ENCODE results near the gene CNTNAP5. TPM values are rescaled to one million over a fixed set of nuclear protein-coding genes. Genes with fewer than 3 reads are reported as not detected.
"Not testable (repeated sequence)": the region's sequence is repeated elsewhere in the genome, so short reads cannot be mapped to it uniquely, and the experiment has no call there.

Gene CNTNAP5
- total and polyA plus RNA-seq, 7 donors, result not detected

DNA sequence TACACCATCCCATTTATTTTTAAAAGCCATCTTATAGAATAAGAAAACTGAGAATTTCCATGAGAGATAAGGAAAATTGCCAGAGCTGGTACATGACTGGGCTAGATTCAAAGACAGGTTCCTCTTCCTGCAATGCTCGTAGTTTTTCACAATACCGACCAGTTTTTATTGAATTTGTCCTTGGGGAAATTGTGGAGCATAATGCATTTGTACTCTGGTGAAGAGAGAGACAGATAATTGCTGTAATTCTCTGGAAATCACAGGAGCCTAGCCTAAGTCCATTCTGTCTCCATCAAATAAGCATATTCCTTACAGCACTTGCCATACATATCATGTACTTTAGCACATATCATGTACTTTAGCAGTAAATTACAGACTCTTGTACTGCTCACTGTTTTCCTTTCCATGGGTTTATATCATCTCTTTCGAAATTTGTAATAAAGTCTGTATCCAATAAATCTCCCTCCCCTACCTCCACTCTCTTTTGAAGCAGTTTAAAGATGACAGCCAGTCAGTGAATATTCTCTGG lies 355.2 kb downstream of the CNTNAP5 start:
- H3K9me3 ChIP-seq, result no peaks in the 10 kb centered on the region
- TF ChIP-seq, protein P1, sequence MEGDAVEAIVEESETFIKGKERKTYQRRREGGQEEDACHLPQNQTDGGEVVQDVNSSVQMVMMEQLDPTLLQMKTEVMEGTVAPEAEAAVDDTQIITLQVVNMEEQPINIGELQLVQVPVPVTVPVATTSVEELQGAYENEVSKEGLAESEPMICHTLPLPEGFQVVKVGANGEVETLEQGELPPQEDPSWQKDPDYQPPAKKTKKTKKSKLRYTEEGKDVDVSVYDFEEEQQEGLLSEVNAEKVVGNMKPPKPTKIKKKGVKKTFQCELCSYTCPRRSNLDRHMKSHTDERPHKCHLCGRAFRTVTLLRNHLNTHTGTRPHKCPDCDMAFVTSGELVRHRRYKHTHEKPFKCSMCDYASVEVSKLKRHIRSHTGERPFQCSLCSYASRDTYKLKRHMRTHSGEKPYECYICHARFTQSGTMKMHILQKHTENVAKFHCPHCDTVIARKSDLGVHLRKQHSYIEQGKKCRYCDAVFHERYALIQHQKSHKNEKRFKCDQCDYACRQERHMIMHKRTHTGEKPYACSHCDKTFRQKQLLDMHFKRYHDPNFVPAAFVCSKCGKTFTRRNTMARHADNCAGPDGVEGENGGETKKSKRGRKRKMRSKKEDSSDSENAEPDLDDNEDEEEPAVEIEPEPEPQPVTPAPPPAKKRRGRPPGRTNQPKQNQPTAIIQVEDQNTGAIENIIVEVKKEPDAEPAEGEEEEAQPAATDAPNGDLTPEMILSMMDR (IDR thresholded peaks at IDR 0.05), result no peak
- H3K27me3 ChIP-seq (ENCODE audit: insufficient read depth in 3 of 3, low read length in 2 of 3), result no peaks in the 10 kb centered on the region
- no peak for DNase-seq
- no peak for ATAC-seq
- no peaks in the 10 kb centered on the region for H3K4me1 ChIP-seq
- no peak overlapping the region for H3K4me3 ChIP-seq
- no peaks in the 10 kb centered on the region for H3K36me3 ChIP-seq (ENCODE audit: insufficient read depth in 1 of 2, low read depth in 1 of 2)
- no peak overlapping the region for H3K27ac ChIP-seq
- 56 to 72% (median 63%) methylated on average over 3 of the region's 3 CpGs for WGBS, 3 donors
- intact Hi-C loops (cut with DNase I), result no loop called here

DNA sequence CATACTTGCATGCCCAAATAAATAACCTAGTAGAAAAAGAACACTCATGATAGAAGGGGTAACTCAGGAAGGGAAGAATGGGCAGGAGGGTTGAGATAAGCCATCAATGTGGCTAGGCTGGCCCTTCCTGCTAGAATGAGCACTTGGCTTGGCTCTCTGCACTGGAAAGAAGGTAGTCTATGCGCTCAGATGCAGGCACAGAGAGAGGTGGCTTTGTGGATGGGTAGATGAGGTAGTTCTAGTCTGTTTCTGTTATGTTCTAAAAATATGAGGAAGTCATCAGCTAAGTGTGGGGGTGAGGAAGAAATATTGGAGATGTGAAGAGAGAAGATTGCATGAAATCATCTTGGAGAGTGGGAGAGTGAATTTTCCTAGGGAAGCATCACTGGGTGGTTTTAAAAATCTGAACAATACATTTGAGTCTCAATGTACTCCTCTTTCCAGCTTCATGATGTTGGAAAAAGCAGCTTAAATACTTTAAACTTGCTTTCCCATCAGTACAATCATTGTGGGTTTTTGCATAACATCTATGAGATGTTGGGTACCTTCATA lies 357.1 kb downstream of the CNTNAP5 start:
- no peak overlapping the region for H3K27ac ChIP-seq
- DNase-seq, result no peak
- TF ChIP-seq, protein P1 (IDR thresholded peaks at IDR 0.05), result no peak
- ATAC-seq, result no peak
- no peaks in the 10 kb centered on the region for H3K9me3 ChIP-seq
- no peaks in the 10 kb centered on the region for H3K27me3 ChIP-seq (ENCODE audit: insufficient read depth in 3 of 3, low read length in 2 of 3)
- H3K4me3 ChIP-seq, result no peak overlapping the region
- intact Hi-C loops (cut with DNase I), result no loop called here
- H3K36me3 ChIP-seq (ENCODE audit: insufficient read depth in 1 of 2, low read depth in 1 of 2), result no peaks in the 10 kb centered on the region
- 73 to 90% (median 89%) methylated on average over 1 of the region's 1 CpG for WGBS, 3 donors
- no peaks in the 10 kb centered on the region for H3K4me1 ChIP-seq

DNA sequence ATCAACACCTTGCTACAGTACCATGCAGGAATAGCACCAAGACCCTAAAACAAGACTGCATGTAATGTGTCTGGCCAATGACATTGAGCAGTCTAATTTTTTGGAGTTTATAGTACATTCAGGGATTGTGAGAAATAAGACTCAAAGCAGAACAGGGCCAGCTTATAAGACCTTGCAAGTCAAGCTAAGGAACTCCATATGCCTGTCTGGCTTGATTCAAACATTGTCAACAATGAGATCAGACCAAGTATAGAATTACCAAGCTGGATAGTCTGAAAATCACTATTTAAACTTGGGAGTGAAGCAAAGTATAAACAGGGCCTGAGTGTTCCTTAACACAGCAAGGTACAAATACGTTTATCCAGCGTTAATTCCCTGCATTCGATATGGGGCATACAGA lies 370.9 kb downstream of the CNTNAP5 start:
- no peak for ATAC-seq

DNA sequence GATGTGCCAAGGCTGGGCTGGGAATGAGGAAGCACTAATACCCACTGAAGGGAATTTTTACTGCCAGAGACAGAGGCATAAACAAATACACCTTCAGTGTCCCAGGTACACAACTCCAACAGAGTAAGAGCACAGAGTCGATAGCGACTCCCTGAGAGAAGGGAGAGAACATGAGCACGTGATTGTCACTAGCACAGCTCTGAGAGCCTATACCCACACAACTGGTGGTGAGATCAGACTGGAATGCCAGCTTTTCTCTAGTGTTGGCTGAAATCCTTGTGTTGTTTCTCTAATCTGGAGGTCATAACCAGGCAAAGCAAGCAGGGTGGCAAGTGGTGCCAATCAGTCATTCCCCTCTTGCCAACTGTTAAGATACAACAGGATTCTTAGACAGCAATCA lies 377.2 kb downstream of the CNTNAP5 start:
- intact Hi-C loops (cut with DNase I), result no loop called here
- TF ChIP-seq, protein P1 (IDR thresholded peaks at IDR 0.05), result no peak
- Histone ChIP-seq H3K36me3 (ENCODE audit: insufficient read depth in 1 of 2, low read depth in 1 of 2) (no peaks in the 10 kb centered on the region), H3K4me3 (no peak overlapping the region), H3K4me1 (no peaks in the 10 kb centered on the region), H3K9me3 (no peaks in the 10 kb centered on the region), H3K27me3 (ENCODE audit: insufficient read depth in 3 of 3, low read length in 2 of 3) (no peaks in the 10 kb centered on the region), H3K27ac (no peak overlapping the region)
- no peak for DNase-seq
- ATAC-seq, result no peak
- WGBS, 3 donors, result 80 to 86% (median 85%) methylated on average over 3 of the region's 3 CpGs

More for the DNA sequence above, 370.9 kb downstream of the CNTNAP5 start:
- intact Hi-C loops (cut with DNase I), result no loop called here
- Histone ChIP-seq H3K27ac (no peak overlapping the region), H3K9me3 (no peaks in the 10 kb centered on the region), H3K4me1 (no peaks in the 10 kb centered on the region), H3K27me3 (ENCODE audit: insufficient read depth in 3 of 3, low read length in 2 of 3) (no peaks in the 10 kb centered on the region), H3K36me3 (ENCODE audit: insufficient read depth in 1 of 2, low read depth in 1 of 2) (no peaks in the 10 kb centered on the region), H3K4me3 (no peak overlapping the region)
- TF ChIP-seq, protein P1 (IDR thresholded peaks at IDR 0.05), result no peak
- DNase-seq, result no peak
- WGBS, 3 donors, result 23 to 36% (median 33%) methylated on average over 3 of the region's 3 CpGs

DNA sequence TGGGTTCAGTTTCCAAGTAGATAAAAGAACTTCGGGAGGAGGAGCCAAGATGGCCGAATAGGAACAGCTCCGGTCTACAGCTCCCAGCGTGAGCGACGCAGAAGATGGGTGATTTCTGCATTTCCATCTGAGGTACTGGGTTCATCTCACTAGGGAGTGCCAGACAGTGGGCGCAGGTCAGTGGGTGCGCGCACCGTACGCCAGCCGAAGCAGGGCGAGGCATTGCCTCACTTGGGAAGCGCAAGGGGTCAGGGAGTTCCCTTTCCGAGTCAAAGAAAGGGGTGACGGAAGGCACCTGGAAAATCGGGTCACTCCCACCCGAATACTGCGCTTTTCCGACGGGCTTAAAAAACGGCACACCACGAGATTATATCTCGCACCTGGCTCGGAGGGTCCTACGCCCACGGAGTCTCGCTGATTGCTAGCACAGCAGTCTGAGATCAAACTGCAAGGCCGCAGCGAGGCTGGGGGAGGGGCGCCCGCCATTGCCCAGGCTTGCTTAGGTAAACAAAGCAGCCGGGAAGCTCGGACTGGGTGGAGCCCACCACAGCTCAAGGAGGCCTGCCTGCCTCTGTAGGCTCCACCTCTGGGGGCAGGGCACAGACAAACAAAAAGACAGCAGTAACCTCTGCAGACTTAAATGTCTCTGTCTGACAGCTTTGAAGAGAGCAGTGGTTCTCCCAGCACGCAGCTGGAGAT lies 382.9 kb downstream of the CNTNAP5 start:
- H3K36me3 ChIP-seq (ENCODE audit: insufficient read depth in 1 of 2, low read depth in 1 of 2); H3K27ac ChIP-seq; H3K9me3 ChIP-seq; ATAC-seq; H3K27me3 ChIP-seq (ENCODE audit: insufficient read depth in 3 of 3, low read length in 2 of 3); H3K4me3 ChIP-seq; DNase-seq; H3K4me1 ChIP-seq; intact Hi-C loops (cut with DNase I): not testable (repeated sequence)
- WGBS, 3 donors, result 84 to 88% (median 85%) methylated on average over 22 to 33 of the region's 35 CpGs

All from psoas muscle (tissue), 8 donors.